T-cell (primary cell): ENCODE data around the gene ZKSCAN5. TPM values are rescaled to one million over a fixed set of nuclear protein-coding genes. Genes with fewer than 3 reads are reported as not detected.
A peak's percentile ranks its signal among the peaks of the same experiment; 100 is the strongest.

Experiments used
- ATAC-seq, 4 experiments: fragments of 200-7000 bp in 3 of 4; fragments of 150-1000 bp in 1 of 4; cut with Tn5 transposase; replicated peaks in 1 of 4; 1 replicate in 3 of 4; 2 replicates in 1 of 4; pipeline ENCODE4 v1.10.0; 2021; ENCODE audit warnings: moderate library complexity in 3 of 4, mild to moderate bottlenecking in 2 of 4, moderate number of reproducible peaks in 1 of 4
- CTCF ChIA-PET, 2 donors: fragments of 300-600 bp; sonication (Branson Sonifier 250); formaldehyde crosslinking; loops; one replicate each; lab custom pipeline; 2022; ENCODE audit warnings: antibody characterized with exemption in 2 of 2; lab: Charles Lee
- POLR2A ChIA-PET, 2 donors: fragments of 300-600 bp; sonication (Branson Sonifier 250); formaldehyde crosslinking; loops; one replicate each; lab custom pipeline; 2022; ENCODE audit warnings: antibody characterized with exemption in 2 of 2; lab: Charles Lee
- DNase-seq, 35 experiments: peaks; one replicate each; pipeline versions ENCODE4 v3.0.0 to v3.0.0-alpha.2; 2013 to 2023
- H3K27ac ChIP-seq: one replicate; pipeline ENCODE4 v1.5.1; 2013; ENCODE audit warnings: low read length
- H3K27me3 ChIP-seq, 2 experiments: replicated peaks in 1 of 2; 1 replicate in 1 of 2; 2 replicates in 1 of 2; pipeline versions ENCODE4 v1.6.1 to v1.7.0; 2013; ENCODE audit warnings: low read length in 1 of 2, mixed read lengths in 1 of 2; ENCODE audit not compliant: control insufficient read depth in 2 of 2, insufficient read depth in 2 of 2; ENCODE audit errors: extremely low read depth in 1 of 2
- H3K36me3 ChIP-seq, 2 donors: 1 replicate in 1 of 2; 2 replicates in 1 of 2; pipeline versions ENCODE4 v1.6.1 to v1.7.0; 2013; ENCODE audit warnings: low read length in 1 of 2; ENCODE audit not compliant: control insufficient read depth in 2 of 2, insufficient read depth in 1 of 2; ENCODE audit errors: extremely low read depth in 1 of 2
- H3K4me1 ChIP-seq, 2 experiments: 1 replicate in 1 of 2; 2 replicates in 1 of 2; pipeline versions ENCODE4 v1.6.1 to v1.7.0; 2013; ENCODE audit warnings: low read length in 2 of 2, mixed read lengths in 1 of 2; ENCODE audit not compliant: insufficient read depth in 2 of 2, control insufficient read depth in 1 of 2; ENCODE audit errors: extremely low read depth in 1 of 2
- H3K4me3 ChIP-seq, 2 donors: 1 replicate in 1 of 2; 2 replicates in 1 of 2; pipeline versions ENCODE4 v1.5.1 to v1.7.0; 2013; ENCODE audit warnings: mild to moderate bottlenecking in 2 of 2, low read length in 1 of 2, moderate library complexity in 1 of 2; ENCODE audit not compliant: control insufficient read depth in 1 of 2; ENCODE audit errors: extremely low read depth in 1 of 2
- H3K9me3 ChIP-seq: 2 replicates; pipeline ENCODE4 v1.7.0; 2013
- H3K27ac Mint-ChIP-seq, 2 donors: one replicate each; pipeline ENCODE4 v1.8.0; 2020 to 2021; ENCODE audit warnings: mild to moderate bottlenecking in 2 of 2, mixed read lengths in 2 of 2
- H3K27me3 Mint-ChIP-seq, 2 donors: one replicate each; pipeline ENCODE4 v1.8.0; 2021 to 2022; ENCODE audit warnings: mixed read lengths in 2 of 2
- H3K36me3 Mint-ChIP-seq: one replicate; pipeline ENCODE4 v1.8.0; 2021; ENCODE audit warnings: mixed read lengths
- H3K4me1 Mint-ChIP-seq, 3 donors: one replicate each; pipeline ENCODE4 v1.8.0; 2020 to 2022; ENCODE audit warnings: mixed read lengths in 3 of 3, mild to moderate bottlenecking in 1 of 3
- H3K4me3 Mint-ChIP-seq, 3 donors: one replicate each; pipeline ENCODE4 v1.8.0; 2020 to 2022; ENCODE audit warnings: mild to moderate bottlenecking in 3 of 3, mixed read lengths in 3 of 3, moderate library complexity in 3 of 3
- H3K9me3 Mint-ChIP-seq, 3 donors: one replicate each; pipeline ENCODE4 v1.8.0; 2020 to 2022; ENCODE audit warnings: mixed read lengths in 3 of 3
- WGBS: methylation state at CpG from one replicate; pipeline ENCODE4 v1.1.5; 2013; ENCODE audit warnings: missing lambda C conversion rate; ENCODE audit not compliant: insufficient coverage; 5-methylcytosine and 5-hydroxymethylcytosine counted together
- total RNA-seq, 35 experiments: library from RNA in 6 of 35; stranded (reverse) in 6 of 35; fragments of 120-200 nt in 1 of 35; gene quantifications; one replicate each; pipeline versions ENCODE4 v1.2.1 to v1.2.4 and lab custom pipeline; 2013 to 2026

Gene ZKSCAN5
- total RNA-seq, 5 donors from 2014 or later (not counting 1 experiment from before 2014, with no cell fraction given): 5.4 to 9.1 (median 8.2) TPM

DNA sequence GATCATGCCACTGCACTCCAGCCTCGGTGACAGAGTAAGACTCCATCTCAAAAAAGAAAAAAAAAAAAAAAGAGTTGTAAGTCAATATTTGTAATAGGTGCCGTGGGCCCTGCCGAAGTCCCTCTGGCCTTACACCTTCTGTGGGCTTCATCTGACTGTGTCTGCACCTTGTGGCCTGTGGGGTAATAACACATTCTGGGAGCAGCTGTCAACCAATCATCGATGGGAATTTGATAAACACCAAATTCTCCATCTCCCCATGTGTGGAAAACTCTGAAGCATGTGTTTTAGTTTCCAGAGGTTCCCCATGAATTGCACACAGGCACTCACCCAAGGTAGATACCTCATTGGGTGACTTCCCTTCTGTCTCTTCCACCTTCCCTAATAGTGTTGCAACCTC is 15.2 kb upstream of the ZKSCAN5 start:
- no CpG with 5 or more reads among the region's 4 CpGs for WGBS
- Mint-ChIP-seq H3K36me3 (peaks cover 46% of the 10 kb centered on the region), H3K4me1 (peaks cover 4 to 6% (median 5%) of the 10 kb centered on the region in 3 donors), H3K9me3 (peaks cover 0 to 9% (median 9%) of the 10 kb centered on the region in 3 donors), H3K27ac (no peak overlapping the region), H3K27me3 (no peaks in the 10 kb centered on the region), H3K4me3 (no peak overlapping the region)
- DNase-seq: no peak
- ChIA-PET POLR2A (interaction anchor here in 1 of 2 donors (0.7 kb wide), 1 partner anchor 13 kb away, joined by 6 read pairs; no protein-coding TSS in a partner anchor), CTCF (interaction anchor here in 1 of 2 donors (1.4 kb wide), 1 partner anchor 15 kb away, joined by 4 read pairs; no protein-coding TSS in a partner anchor)
- Histone ChIP-seq H3K27me3 (no peaks in the 10 kb centered on the region), H3K9me3 (peaks cover 5% of the 10 kb centered on the region), H3K36me3 (peaks cover 18 to 33% of the 10 kb centered on the region in 2 donors), H3K4me3 (no peak overlapping the region), H3K27ac (no peak overlapping the region), H3K4me1 (no peaks in the 10 kb centered on the region)
- ATAC-seq: peak in 1 of 4 experiments; percentile 26

DNA sequence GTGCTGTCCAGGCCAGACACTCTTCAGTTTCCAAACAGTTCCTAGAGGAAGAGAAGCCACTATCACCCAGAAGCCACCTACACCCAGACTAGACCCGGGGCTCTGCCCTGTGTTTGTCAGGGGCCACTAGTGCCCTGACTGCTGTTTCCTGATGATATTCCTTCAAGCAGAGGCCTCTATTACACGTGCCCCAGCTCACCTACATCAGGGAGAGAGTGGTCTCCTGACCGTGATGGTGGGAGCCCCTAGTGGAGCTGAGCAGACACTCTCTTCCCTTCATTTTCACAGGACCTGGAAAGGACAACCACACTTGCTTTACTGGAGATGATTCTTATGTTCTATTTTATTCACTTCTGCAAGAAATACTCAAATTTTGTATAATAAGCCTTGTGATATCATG is 13.6 kb upstream of the ZKSCAN5 start:
- Mint-ChIP-seq H3K27ac (no peak overlapping the region), H3K36me3 (peaks cover 47% of the 10 kb centered on the region), H3K9me3 (peaks cover 0 to 11% (median 9%) of the 10 kb centered on the region in 3 donors), H3K4me1 (peaks cover 4 to 6% (median 5%) of the 10 kb centered on the region in 3 donors), H3K4me3 (no peak overlapping the region), H3K27me3 (no peaks in the 10 kb centered on the region)
- whole genome bisulfite sequencing: 70% methylated on average over 2 of the region's 3 CpGs
- H3K4me3 ChIP-seq: no peak overlapping the region
- H3K4me1 ChIP-seq: no peaks in the 10 kb centered on the region
- H3K36me3 ChIP-seq: peaks cover 23 to 36% of the 10 kb centered on the region in 2 donors
- H3K27me3 ChIP-seq: no peaks in the 10 kb centered on the region
- CTCF ChIA-PET: no interaction called here
- no peak for DNase-seq
- H3K27ac ChIP-seq: no peak overlapping the region
- POLR2A ChIA-PET: interaction anchor here in 1 of 2 donors (0.6 kb wide), 1 partner anchor 60 kb away, joined by 3 read pairs; no protein-coding TSS in a partner anchor
- H3K9me3 ChIP-seq: peaks cover 7% of the 10 kb centered on the region
- peak in 2 of 4 experiments; percentile 5 to 18 for ATAC-seq

DNA sequence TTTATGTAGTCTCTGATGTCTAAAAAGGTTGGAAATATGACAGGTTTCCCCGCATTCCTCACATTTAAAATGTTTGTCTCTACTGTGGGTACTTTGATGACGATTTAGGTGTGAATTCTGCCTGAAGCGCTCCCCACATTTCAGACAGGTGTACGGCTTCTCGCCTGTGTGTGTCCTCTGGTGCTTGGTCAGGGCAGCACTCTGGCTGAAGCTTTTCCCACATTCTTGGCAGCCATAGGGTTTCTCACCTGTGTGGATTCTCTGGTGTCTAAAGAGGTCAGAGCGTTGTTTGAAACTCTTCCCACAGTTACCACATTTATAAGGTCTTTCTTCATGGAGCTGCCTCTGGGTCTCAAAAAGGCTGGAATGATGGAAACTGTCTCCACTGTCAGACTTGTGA is 10.6 kb upstream of the ZKSCAN5 start:
- peaks cover 7% of the 10 kb centered on the region for H3K9me3 ChIP-seq
- ATAC-seq (no peak), DNase-seq (no peak)
- POLR2A ChIA-PET: no interaction called here
- peaks cover 19 to 44% of the 10 kb centered on the region in 2 donors for H3K36me3 ChIP-seq
- CTCF ChIA-PET: interaction anchor here (0.5 to 0.6 kb wide), 2 partner anchors 22 to 165 kb away, joined by 6 read pairs; no protein-coding TSS in a partner anchor
- Mint-ChIP-seq H3K4me3 (no peak overlapping the region), H3K27me3 (no peaks in the 10 kb centered on the region), H3K9me3 (peaks cover 0 to 11% (median 9%) of the 10 kb centered on the region in 3 donors), H3K27ac (no peak overlapping the region), H3K36me3 (peaks cover 56% of the 10 kb centered on the region), H3K4me1 (peaks cover 19 to 23% (median 22%) of the 10 kb centered on the region in 3 donors)
- H3K4me1 ChIP-seq: peaks cover 11 to 26% of the 10 kb centered on the region in 2 experiments
- peak overlapping the region in 1 of 2 donors; percentile 29 for H3K4me3 ChIP-seq
- H3K27me3 ChIP-seq: no peaks in the 10 kb centered on the region
- WGBS: 100% methylated on average over 5 of the region's 6 CpGs
- H3K27ac ChIP-seq: no peak overlapping the region

DNA sequence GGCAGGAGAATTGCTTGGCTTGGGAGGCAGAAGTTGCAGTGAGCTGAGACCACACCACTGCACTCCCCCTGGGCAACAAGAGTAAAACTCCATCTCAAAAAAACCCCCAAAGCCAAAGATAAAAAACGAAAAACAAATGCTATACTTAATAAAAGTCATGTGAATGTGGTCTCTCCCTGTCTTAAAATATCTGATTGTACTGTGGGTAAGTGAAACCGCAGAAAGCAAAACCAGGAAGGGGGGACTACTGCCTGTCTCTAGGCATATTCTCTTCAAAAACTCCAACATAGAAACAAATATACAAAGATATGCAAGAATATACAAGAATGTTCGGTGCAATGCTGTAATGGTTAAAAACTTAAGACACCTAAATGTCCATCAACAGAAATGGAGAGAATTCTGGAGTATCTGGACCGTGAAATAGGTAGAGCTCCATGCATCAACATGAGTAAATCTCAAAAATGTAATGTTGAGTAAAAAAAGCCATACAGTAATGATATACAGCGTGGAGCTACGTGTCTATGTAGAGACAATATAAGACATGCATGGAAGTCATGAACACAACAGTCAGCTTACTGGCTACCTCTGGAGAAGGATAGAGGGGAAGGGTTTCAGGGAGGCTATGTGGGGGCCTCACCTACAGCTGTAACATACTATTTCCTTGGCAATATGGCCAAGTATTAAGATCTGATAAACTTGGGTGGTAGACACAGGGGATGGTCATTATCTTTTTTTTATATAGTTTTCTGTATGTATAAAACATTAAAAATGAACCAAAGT is 6.5 kb upstream of the ZKSCAN5 start:
- peaks cover 41% of the 10 kb centered on the region for H3K36me3 Mint-ChIP-seq
- no peak for ATAC-seq
- peaks cover 0 to 11% (median 6%) of the 10 kb centered on the region in 3 donors for H3K9me3 Mint-ChIP-seq
- Histone ChIP-seq H3K27me3 (no peaks in the 10 kb centered on the region), H3K27ac (peak overlapping the region; percentile 94), H3K36me3 (peaks cover 15 to 40% of the 10 kb centered on the region in 2 donors), H3K9me3 (peaks cover 7% of the 10 kb centered on the region), H3K4me3 (peak overlapping the region; percentile 87 to 99), H3K4me1 (peaks cover 12 to 38% of the 10 kb centered on the region in 2 experiments)
- H3K27me3 Mint-ChIP-seq: no peaks in the 10 kb centered on the region
- CTCF ChIA-PET: no interaction called here
- peaks cover 28 to 36% (median 32%) of the 10 kb centered on the region in 3 donors for H3K4me1 Mint-ChIP-seq
- no CpG with 5 or more reads among the region's 6 CpGs for WGBS
- peak in 1 of 35 experiments; percentile 26 for DNase-seq
- peak overlapping the region; percentile 95 to 100 (median 97) for H3K4me3 Mint-ChIP-seq
- POLR2A ChIA-PET: interaction anchor here (0.6 to 1.0 kb wide), 2 partner anchors 22 to 23 kb away, joined by 6 to 9 read pairs; no protein-coding TSS in a partner anchor
- peak overlapping the region; percentile 71 to 99 for H3K27ac Mint-ChIP-seq

DNA sequence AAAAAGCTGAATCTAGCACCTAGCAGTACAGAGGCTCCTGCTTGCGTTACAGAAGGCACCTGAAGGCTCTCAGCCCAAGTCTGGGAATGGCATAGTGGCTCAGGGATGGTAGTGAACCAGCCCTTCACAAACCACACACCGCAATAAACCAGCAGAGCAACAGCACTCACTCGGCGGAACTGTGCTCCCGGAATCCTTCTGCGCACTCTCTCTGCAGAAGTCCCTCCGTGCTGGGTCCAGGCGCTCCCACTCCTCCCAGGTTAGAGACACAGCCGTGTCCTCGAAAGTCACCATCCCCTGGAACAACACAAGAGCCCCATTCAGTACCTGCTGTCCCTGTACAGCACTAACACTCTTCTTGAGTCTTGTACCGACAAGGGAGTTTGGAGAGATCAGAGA is 5.9 kb upstream of the ZKSCAN5 start:
- peaks cover 4% of the 10 kb centered on the region for H3K9me3 ChIP-seq
- peak overlapping the region; percentile 87 to 99 for H3K4me3 ChIP-seq
- Mint-ChIP-seq H3K36me3 (peaks cover 35% of the 10 kb centered on the region), H3K4me1 (peaks cover 28 to 34% (median 31%) of the 10 kb centered on the region in 3 donors), H3K27ac (peak overlapping the region; percentile 97 to 99), H3K27me3 (no peaks in the 10 kb centered on the region), H3K4me3 (peak overlapping the region; percentile 95 to 100 (median 97)), H3K9me3 (peaks cover 0 to 9% (median 3%) of the 10 kb centered on the region in 3 donors)
- POLR2A ChIA-PET: interaction anchor here in 1 of 2 donors (1.0 kb wide), 1 partner anchor 23 kb away, joined by 6 read pairs; no protein-coding TSS in a partner anchor
- peak overlapping the region; percentile 94 for H3K27ac ChIP-seq
- no peaks in the 10 kb centered on the region for H3K27me3 ChIP-seq
- H3K36me3 ChIP-seq: peaks cover 10 to 34% of the 10 kb centered on the region in 2 donors
- 49% methylated on average over 7 of the region's 11 CpGs for WGBS
- peaks cover 12 to 38% of the 10 kb centered on the region in 2 experiments for H3K4me1 ChIP-seq
- no peak for ATAC-seq
- DNase-seq: no peak
- CTCF ChIA-PET: no interaction called here

DNA sequence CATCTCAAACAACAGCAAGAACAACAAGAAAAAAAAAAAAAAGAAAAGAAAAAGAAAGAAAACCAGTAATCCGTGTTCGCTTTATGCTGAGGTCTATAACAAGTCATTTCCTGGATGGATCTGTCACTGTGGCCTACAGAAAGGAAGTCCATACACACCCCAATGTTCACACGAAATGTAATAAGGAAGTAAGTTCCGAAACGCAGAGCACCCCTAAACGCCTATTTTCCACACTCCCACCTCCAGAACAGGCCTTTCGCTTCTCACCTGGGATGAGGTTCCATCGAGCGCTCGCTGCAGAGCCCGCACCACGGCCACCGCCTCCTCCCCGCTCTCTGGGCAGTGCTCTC is 5.1 kb upstream of the ZKSCAN5 start:
- ATAC-seq: peak; percentile 42 to 63 (median 58)
- Histone ChIP-seq H3K27ac (peak overlapping the region; percentile 94), H3K4me1 (peaks cover 12 to 45% of the 10 kb centered on the region in 2 experiments), H3K9me3 (peaks cover under 1% of the 10 kb centered on the region), H3K27me3 (no peaks in the 10 kb centered on the region), H3K36me3 (peaks cover 4 to 26% of the 10 kb centered on the region in 2 donors), H3K4me3 (peak overlapping the region; percentile 87 to 99)
- peaks cover 28 to 34% (median 29%) of the 10 kb centered on the region in 3 donors for H3K4me1 Mint-ChIP-seq
- peak in 14 of 35 experiments; percentile 4 to 70 (median 14) for DNase-seq
- no peaks in the 10 kb centered on the region for H3K27me3 Mint-ChIP-seq
- peak overlapping the region; percentile 97 to 99 for H3K27ac Mint-ChIP-seq
- POLR2A ChIA-PET: interaction anchor here (0.5 to 0.8 kb wide), 4 partner anchors 11 to 66 kb away, joined by 3 read pairs; partner anchors contain the start of gene ZNF655 (in 1 of the 2)
- H3K36me3 Mint-ChIP-seq: peaks cover 27% of the 10 kb centered on the region
- peaks cover 0 to under 1% (median 0%) of the 10 kb centered on the region in 3 donors for H3K9me3 Mint-ChIP-seq
- peak overlapping the region; percentile 95 to 100 (median 97) for H3K4me3 Mint-ChIP-seq
- 1% methylated on average over 9 of the region's 14 CpGs for WGBS
- CTCF ChIA-PET: interaction anchor here in 1 of 2 donors (0.8 kb wide), 1 partner anchor 118 kb away, joined by 3 read pairs; the partner anchor contains the start of gene ZSCAN25
